GM18867 (cell line): ENCODE results near the gene CDC42EP1.
"Not testable (repeated sequence)": the region's sequence is repeated elsewhere in the genome, so short reads cannot be mapped to it uniquely, and the experiment has no call there.

ENCODE experiments used
- ATAC-seq: cut with Tn5 transposase; IDR thresholded peaks from one replicate; pipeline ENCODE4 v1.9.1; 2021; ENCODE audit warnings: mild to moderate bottlenecking, moderate library complexity; ENCODE audit not compliant: unreplicated experiment

Gene CDC42EP1

DNA sequence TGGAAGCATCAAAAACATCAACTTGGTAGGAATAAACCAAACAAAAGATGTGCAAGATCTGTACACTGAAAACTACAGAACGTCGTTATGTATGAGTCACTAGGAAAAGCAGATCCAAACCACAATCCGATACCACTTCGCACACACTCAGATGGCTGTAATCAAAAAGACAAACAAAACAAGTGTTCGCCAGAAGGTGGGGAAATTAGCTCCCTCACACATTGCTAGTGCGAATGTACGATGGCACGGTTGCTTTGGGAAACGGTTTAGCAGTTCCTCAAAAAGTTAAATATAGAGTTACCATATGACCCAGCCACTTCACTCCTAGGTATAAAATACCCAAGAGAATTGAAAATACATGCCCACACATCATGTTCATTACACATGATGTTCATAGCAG lies 26.3 kb upstream of the CDC42EP1 start:
- ATAC-seq, result no peak

- ATAC-seq, result no peak
Observed at GRCh38 chr22:37534445-37534844, 25.8 kb upstream of the CDC42EP1 start.

DNA sequence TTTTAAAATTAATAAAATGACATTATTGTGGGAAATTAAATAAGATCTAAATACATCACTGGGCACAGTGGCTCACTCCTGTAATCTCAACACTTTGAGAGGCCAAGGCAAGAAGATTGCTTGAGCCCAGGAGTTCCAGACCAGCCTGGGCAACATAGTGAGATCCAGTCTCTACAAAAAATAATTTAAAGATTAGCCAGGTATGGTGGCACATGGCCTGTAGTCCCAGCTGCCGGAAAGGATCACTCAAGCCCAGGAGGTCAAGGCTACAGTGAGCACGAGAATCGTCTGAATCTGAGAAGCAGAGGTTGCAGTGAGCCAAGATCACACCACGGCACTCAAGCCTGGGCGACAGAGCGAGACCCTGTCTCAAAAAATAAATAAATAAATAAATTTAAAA lies 25.1 kb upstream of the CDC42EP1 start:
- ATAC-seq, result no peak

GRCh38 chr22:37538590-37539357 lies 21.5 kb upstream of the CDC42EP1 start:
- peak; percentile 88 for ATAC-seq

DNA sequence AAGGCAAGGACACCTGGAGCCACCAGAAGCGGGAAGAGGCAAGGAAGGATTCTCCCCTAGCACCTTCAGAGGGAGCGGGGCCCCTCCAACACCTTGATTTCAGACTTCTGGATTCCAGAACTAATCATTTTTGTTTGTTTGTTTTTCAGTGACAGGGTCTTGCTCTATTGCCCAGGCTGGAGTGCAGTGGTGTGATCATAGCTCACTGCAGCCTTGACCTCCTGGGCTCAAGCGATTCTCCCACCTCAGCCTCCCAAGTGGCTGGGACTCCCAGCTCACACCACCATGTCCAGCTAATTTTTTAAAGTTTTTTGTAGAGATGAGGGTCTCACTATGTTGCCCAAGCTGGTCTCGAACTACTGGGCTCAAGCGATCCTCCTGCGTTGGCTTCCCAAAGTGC lies 20.5 kb upstream of the CDC42EP1 start:
- not testable (repeated sequence) for ATAC-seq

DNA sequence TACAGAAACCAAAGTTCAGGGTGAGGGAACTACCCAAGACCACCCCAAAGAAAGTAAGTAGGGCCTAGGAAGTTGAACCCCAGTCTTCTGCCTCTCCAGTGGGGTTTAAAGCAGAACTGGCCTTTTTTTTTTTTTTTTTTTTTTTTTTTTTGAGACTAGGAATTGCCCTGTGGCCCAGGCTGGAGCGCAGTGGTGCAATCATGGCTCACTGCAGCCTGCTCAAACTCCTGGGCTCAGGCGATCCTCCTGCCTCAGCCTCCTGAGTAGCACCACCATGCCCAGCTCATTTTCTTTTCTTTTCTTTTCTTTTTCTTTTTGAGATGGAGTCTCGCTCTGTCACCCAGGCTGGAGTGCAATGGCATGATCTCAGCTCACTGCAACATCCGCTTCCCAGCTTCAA lies 17.9 kb upstream of the CDC42EP1 start:
- ATAC-seq, result not testable (repeated sequence)

DNA sequence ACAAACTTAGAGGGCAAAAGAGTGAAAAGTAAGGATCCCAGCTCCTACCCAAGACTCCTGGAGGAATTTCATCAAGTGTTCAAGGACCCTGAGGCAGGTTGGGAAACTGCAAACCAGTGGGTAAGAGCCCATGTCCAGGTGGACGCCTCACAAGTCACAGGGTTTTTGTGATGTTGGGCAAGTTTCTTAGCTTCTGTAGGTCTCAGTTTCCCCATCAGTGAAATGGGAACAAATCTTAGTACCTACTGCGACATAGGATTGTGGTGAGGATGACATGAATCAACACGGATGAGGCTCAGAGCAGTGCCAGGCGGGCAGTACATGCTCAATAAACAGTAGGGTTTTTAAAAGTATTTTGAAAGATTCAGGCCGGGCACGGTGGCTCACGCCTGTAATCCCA lies 17.3 kb upstream of the CDC42EP1 start:
- no peak for ATAC-seq

GRCh38 chr22:37544955-37545702 lies 15.2 kb upstream of the CDC42EP1 start:
- no peak for ATAC-seq

GRCh38 chr22:37545703-37546436 lies 14.4 kb upstream of the CDC42EP1 start:
- ATAC-seq, result no peak

- no peak for ATAC-seq
Observed at GRCh38 chr22:37546437-37547250, 13.6 kb upstream of the CDC42EP1 start.

DNA sequence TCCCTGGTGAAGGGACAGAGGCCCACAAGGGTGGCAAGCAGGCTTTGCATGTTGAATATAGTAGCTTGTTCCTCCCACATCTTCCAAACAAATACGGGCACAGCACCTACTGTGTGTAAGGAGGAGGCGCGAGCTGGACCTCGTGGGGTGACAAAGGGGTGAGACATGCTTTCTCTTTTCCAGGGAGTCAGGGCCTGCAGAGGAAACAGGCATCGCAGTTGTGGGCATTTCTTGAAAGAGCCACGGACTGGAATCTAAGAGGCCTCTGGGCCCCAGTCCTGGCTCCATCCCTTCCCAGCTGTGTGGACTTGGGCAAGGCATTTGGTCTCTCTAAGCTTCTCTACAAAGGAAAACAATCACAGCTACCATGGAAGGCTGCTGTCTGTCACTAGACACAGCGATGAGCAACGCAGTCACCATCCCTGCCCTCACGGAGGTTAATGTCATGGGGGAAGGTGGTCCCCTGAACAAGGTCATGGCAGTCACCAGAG lies 13.0 kb upstream of the CDC42EP1 start:
- no peak for ATAC-seq

- ATAC-seq, result no peak
Observed at GRCh38 chr22:37549704-37550059, 10.6 kb upstream of the CDC42EP1 start.

- not testable (repeated sequence) for ATAC-seq
Observed at GRCh38 chr22:37550921-37551320, 9.4 kb upstream of the CDC42EP1 start.

GRCh38 chr22:37551981-37552380 lies 8.3 kb upstream of the CDC42EP1 start:
- ATAC-seq, result no peak

DNA sequence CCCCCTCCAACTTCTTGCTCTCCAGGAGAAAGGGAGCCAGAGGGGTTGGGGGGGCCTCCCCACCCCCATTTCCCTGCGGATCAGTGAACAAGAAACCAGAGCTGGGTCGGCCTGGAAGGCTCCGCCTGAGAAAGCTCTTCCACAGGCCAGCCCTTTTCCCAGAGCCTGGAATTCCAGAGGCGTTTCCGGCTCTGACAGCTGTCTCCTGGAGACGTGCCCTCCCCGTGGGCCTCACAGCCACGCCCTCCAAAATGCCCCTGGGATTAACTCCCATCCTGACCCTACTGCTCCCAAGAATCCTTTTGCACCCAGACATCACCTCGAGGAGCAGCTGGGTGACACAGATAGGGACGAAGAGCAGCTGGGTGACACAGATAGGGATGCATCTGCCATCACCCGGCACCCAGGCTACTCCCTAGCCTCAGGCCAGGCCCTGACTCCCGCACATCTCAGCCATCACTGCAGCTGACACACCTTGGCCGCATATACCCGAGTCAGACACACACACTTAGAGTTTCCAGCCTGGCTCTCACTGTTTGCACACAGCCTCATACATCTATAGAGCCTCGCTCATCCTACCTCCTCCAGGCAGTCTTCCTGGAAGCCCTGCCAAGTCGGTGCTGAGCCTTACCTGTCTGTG lies 7.6 kb upstream of the CDC42EP1 start:
- ATAC-seq, result no peak

DNA sequence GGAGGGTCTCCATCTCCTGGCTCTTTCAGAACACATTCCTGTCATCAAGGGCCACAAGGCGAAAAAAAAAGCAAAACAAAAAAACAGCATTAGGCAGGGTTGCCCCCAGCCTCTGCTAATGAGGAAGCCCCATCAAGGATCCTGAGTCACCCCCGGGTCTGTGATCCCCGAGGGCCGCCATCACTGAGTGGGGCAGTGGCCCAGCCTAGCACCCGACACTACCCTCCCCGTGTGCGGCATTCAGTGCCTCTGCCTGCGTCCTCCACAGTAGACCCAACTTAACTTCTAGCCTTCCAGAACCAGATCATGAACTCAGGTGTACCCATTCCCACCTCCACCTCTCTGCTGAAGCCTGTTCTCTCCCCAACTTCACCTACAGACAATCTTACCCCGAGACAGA lies 6.6 kb upstream of the CDC42EP1 start:
- ATAC-seq, result no peak

DNA sequence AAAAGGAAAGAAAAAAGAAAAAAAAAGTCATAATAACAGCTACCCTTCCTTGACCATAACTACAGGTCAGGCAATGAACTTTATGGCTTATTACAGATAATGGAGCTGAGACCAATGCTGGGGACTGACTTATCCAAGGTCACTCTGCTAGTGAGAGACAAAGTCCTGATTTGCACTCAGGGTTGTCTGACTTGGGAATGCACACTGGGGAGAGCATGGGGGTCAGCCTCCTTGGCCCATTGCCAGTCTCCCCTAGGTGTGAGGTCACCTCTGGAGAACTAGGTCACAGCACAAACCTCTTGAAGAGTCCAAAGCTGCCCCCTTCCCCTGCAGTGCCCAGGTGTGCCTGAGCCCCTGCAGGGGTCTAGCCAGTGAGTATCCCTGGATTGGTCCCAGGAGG lies 5.3 kb upstream of the CDC42EP1 start:
- no peak for ATAC-seq

DNA sequence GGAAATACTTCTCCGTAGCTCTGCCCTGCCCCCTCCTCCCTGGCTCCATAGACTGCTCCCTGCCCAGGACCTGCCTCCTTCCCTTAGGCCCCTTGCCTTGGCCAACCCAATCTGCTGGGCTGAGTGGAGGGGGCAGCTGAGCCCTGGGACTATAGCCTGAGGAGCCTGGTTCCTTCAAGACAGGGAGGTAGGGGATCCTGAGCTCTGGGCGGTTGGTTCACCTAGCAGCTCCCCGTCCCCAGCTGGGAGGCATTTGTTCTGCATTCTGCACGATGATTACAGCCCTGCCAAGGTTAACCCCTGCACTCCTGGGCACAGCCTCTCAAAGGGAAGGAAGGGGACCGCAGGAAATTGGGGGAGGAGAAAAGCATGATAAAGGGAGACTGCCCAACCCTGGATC lies 3.6 kb upstream of the CDC42EP1 start:
- ATAC-seq, result no peak

DNA sequence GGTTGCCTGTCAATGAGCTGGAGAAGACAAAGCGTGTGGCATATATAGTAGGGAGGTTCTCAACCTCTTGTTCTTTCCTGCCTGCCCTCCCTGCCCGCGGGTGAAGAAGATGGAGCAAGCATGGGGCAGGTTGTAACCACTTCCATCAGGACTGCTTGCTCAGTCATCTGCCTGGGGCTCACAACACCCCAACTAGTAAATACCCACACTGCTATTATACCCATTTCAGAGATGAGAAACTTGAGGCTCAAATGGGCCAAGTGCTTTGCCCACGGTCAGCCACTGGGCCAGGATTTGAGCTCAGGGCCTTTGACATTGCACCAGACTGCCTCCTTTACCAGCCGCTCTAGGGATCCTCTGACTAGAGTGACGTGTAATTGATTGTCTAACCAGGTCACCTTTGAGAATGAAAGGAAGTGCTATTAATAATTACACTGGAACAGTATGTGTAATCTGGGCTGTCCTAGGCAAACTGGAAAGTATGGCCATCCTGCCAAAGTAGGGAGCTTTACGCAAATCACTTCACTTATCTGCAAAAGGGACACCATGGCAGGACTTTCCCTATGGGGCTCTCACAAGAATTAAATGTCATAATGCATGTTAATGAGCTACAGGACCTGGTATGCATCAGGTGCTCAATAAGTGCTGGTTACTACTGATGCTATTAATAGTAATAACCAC lies 2.8 kb upstream of the CDC42EP1 start:
- no peak for ATAC-seq

DNA sequence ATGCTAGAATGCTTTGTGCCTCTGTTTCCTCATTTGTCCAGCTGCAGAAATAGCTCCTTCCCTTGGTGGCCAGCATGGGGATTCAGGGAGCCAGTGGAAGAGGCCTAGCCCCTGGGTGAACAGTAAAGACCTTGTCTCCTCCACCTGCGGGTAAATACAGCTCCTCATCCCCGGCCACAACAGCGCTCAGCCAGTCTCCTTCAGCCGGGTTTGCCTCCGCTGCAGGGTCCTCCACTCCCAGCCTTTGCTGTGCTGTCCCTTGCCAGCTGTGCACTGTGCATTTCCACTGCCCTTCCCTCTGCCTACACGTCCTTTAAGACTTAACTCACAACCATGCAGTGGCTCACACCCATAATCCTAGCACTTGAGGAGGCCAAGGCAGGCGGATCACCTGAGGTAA lies 1.5 kb upstream of the CDC42EP1 start:
- no peak for ATAC-seq
